HG02588 (cell line): ENCODE measurements around the gene MAFB.

Source experiments
- ATAC-seq: cut with Tn5 transposase; IDR thresholded peaks from one replicate; pipeline ENCODE4 v1.9.1; 2021; ENCODE audit warnings: mild to moderate bottlenecking, moderate library complexity; ENCODE audit not compliant: unreplicated experiment

The MAFB gene

DNA sequence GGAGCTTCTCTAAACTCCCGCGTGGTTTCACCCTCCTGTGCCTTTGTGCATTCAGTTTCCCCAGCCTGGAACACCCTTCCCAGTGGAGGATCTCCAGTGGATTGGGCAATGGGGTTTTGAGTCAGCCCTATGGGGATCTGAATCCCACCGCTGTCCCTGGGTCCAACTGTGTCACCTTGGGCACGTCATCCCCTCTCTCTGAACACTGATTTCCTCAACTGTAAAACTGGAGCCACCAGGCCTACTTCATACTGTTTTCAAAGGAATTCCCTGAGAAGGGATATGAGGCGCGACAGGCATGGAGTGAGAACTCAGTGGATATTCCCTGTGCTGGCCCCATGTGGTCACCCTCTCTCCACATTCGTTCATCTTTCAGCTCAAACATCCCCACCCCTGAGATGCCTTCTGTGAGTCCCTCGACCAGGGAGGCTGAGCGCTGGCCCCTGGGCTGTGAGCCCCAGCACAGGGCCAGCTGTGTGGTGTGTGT is 25.7 kb downstream of the MAFB start:
- ATAC-seq = no peak

DNA sequence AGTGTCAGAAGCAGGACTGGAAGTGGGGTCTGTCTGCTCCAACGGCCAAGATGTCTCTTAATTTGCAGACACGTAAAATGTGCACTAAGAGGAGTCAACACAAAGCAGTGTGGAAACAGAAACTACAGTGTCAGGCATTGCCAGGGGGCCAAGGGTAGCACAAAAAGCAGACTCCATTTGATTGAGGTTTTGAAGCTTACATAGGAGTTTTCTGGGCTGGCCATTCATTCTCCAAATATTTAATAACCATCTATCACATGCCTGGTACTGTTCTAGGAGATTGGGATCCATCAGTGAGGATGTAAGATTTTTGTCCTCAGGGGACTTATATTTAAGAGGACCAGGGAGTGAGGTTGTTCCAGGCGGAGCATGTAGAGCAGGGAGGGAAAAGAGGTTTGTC is 29.5 kb downstream of the MAFB start:
- ATAC-seq = no peak

DNA sequence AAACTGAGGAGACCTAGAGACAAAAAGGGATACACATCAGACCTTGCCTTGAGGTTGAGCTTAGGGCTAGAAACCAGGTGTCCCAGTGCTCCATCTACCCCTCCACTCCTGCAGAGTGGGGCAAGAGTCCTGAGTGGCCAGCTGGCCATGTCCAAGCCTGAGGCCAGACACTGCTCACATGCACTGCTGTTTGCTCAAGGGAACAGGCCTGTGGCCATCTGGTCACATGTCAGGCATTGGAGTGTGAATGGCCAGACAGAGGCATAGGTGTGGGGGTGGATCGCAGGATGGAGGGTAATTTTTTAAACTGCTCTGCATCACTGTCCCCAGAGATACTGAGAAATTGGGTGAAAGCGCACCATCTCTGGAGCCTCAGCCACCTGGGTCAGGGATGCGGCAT is 30.5 kb downstream of the MAFB start:
- ATAC-seq = no peak

DNA sequence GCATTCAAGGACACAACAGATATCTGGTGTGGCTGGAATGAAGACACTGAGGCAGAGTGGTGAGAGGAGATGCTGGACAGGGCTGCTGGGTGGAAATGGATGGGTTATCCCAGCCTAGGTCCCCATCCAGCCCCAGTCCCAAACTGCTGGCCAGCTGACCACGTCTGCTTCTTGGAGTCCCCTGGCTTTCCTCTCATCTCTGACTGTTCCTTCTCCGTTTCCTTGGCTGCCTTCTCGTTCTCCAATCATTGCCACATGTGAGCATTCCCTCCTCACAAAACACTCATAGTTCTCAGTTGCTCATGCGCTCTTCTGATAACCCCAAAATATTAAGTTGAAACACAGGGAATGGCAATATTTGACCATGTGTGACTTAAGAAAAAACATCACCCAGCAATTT is 31.5 kb downstream of the MAFB start:
- ATAC-seq = no peak

DNA sequence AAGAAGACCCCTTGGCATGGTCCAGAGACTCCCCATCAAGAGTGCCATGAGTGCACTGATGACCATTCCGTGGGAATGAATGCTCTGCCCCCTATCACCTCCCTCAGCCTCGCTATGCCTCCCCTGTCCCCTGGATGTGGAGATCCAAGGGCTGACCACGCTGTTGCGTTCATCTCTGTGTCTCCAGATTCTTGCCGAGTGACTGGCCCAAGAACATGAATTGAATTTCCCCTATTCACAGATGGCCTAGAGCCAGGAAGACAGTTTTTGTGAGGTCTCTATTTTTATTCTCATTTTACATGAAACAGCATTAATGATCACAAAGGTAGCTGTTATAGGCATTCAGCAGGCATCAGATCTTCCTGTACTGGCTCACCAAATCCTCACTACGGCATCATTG is 33.6 kb downstream of the MAFB start:
- ATAC-seq = no peak

DNA sequence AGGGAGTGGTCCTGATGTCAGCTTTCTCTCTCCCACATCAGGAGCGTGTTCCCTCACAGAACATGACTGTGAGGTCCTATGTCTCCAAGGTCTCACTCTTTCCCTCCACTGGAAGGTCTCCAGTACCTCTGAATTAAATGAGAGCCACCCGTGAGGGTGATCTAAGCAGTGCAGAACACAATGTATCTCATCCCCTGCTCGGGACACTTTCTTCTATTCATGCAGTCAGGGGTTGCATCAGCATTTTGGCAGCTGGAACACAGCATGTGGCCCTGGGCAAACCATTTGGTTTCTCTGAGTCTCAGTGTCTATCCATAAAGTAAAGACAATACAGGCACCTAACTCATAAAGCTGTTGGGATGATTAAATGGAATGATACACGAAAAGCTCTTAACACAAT is 34.2 kb downstream of the MAFB start:
- no peak for ATAC-seq

DNA sequence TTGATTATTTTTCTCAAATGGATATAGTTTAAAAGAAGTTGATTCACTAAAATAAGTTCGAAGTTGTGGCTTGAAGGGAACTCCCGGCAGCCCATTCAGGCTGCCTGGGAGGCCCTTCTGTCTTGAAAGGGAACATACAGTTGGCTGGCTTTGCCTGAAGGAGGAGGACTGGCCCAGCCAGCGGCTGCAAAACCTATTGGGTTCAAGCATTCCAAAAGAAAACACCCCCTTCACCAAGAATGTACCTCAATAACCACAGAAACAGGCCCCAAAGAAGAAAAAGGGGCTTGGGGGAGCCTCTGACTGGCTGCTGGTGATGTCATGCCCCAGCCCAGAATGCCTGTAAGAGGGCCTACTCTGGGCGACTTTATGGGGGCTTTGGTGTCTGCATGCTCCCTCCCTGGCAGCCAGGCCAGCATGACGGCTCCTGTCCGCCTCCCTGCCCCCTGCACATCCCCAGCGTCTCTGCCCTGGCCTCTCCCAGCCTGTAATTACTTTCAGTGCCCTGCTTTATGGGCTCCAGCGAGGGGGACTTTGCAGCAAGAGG is 36.5 kb downstream of the MAFB start:
- no peak for ATAC-seq

DNA sequence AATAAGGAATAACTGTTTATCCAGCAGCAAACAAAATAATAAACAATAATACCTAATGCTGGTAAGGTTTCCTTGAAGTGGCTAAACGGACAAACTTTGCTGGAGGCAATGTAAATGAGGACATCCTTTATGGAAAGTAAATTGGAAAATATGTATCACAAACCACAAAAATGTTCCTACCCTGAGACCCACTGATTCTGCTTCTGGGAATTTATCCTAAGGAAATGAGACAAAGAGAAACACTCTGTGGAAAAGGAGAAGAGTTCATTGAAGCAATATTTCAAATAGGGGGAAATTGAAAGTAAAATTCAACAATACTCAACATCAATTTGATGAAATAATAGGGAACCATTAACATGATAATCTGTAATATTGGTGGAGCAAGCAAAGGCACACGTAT is 37.9 kb downstream of the MAFB start:
- ATAC-seq = no peak

DNA sequence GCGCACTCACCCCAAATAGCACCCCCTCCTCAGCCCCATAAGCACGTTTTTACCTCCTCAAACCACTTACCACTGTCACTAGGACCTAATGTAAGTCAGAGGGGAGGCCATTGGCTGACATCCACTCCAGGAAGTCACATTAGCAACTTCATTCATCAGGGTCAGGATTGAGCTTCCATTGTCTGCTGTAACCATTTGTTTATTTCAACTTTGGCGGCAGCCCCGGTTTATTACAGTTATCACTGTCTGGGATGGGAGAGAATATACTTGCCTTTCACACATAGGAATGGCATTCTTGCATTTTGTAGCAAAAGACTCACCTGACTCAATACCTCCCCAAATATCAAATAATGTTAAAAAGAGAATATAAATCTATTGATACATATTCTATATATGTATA is 38.3 kb downstream of the MAFB start:
- ATAC-seq = no peak

DNA sequence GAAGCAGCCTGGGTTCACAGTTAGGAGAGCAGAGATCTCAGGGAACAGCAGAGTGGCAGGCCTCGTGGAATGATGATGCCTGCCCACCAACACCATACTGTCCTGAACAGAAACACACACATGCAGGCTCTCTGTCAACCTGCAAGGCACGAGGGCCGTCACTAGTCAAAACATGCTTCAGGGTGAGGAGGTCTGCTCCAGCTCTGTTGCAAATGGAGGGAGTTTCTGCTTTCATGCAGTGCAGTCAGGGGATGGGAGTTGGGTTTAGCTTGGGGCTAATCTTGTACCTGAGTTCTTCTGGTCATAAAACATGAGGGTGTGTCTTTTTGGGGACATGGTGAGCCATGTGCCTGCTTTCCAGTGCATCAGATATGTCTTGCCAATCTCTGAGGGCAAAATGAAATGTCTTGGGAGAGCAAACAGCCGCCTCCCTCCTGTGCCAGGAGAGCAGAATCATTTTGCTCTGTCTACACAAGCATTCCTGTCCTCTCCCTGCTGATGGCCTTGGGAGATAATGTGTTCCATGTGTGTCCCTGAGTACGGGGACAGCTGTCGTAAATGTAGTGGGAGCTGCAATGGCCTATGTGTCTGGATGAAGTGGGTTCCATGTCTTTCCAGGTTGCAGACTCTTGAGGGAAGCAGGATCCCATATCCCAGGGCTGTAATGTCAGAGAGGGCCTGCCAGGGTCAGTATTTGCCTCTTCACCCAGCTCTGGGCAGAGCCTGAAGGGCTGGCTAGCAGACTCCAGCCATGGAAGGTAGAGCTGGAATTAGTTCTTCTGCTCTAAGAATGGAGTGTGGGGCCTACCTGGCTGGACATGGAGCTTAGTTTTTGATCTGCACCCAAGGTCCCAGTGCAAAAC is 40.6 kb downstream of the MAFB start:
- no peak for ATAC-seq

DNA sequence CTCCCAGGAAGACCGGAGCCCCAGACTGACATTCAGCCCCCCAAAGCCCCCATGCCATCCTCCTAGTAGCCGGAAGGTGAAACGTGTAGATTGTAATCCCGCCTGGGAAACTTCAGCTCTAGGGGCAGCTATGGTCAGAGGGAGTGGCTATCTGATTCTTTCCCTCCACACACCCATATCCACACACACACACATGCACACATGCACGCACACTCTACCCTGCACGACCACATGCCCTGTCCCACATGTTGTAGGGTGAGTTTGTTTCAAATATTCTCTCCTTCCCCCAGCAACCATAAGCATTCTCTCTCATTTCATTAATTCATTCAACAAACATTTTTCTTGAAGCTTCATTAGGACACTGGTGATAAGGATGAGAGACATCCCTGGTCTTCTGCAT is 42.2 kb downstream of the MAFB start:
- ATAC-seq = no peak

DNA sequence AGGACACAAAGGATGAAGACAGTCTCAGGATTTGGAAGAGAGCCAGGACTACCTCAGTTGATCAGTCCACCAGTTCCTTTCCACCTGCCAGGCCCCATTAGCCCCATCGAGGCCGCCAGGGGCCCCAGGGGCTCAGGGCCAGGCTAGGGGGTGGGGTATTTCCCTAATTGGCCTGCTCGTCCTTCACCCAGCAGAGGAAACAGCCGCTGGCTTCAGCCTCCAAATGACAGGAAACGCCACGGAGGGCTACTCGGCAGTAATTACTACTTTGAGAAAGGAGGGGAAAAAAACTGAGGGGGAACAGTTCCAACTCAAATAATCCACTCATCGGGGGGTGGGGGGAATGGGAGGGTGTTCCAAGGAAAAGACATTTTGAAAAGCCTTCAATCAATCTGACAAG is 42.7 kb downstream of the MAFB start:
- no peak for ATAC-seq

DNA sequence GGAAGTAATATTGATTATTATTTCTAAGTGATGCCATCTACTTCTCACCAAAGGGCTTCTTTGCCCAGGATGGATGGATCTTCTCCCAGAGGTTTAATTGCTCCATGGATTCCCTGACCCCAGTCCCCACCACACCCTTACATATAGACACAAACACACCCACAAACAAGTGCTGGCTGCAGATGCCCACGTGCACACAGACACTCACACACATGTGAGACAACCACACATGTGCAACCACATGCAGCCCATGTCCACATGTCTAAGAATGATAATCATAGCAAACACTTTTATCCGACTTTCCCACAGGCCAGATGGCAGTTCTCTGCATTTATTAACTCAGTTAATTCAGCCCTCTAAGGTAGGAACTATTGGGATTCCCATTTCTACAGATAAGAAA is 44.2 kb downstream of the MAFB start:
- ATAC-seq = no peak

DNA sequence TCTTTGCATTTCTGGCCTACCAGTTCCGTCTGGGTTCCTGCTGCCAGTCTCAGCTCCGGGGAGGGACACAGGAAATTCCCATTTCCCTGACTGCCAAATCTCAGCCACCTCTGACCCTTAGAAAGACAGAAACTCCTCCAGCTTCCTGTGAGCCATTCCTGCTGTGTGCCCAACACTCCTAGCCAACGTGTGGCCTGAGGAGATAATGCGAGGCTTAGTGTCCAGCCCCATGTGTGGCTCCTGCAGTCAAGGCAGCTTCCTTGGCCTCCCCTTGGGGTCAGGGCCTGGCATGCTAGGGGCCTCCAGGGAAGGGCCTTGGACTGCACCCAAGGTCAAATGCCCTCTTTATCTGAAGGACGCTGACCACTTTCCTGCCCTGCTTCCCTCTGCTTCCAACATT is 45.1 kb downstream of the MAFB start:
- ATAC-seq = no peak

DNA sequence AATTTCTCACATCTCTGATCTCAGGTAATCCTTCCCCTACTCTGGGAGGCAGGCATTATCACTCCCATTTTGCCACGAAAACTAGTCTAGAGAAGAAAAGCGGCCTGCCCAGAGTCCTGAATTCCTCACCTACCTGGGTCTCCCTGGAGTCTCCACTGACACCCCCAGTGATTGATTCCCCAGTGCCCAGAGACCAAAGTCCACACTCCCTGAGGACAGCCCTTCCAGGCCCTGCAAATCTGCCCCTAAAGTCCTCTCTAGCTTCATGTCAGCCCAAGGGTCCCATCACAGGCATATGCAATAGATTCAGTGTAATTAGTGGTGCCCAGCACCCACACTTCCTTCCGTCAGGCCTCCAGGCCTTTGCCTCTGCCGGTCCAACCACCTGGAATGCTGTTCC is 47.2 kb downstream of the MAFB start:
- no peak for ATAC-seq

DNA sequence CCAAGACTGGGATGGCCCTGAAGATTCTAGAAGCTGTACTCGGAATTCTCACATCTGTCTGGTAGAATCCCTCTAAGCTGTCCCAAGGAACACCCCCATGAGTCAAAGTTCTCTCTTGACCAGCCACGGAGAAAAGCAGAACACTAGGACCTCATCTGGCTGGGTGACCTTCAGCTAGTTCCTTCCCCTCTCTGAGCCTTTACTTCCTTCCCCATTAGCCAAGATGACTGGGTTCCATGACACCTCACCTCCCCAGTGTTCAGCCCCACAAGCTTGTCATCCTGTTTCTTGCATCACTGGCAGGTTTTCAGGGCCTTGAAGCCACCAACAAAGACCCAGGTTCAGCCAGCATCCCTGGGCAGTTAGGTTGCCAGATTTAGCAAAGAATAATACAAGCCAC is 47.8 kb downstream of the MAFB start:
- ATAC-seq = no peak

DNA sequence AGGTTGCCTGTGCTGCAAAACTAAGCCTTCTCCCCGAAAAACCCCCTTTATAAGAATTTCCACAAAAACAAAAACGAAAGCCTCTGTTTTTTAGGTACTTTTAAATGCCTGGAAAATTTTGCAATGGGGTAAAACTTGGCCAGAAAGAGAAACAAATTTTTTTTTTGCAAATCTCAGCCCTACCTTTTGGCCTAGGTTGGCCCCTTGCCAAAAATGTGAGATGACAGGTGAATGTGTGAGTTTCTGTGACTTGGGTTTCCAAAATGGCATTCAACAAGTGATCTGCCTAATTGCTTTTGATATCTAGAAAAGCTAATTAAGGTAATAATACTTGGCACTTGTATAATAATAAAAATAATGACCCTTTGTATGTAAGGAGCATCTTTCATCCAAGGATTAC is 48.4 kb downstream of the MAFB start:
- ATAC-seq = no peak

DNA sequence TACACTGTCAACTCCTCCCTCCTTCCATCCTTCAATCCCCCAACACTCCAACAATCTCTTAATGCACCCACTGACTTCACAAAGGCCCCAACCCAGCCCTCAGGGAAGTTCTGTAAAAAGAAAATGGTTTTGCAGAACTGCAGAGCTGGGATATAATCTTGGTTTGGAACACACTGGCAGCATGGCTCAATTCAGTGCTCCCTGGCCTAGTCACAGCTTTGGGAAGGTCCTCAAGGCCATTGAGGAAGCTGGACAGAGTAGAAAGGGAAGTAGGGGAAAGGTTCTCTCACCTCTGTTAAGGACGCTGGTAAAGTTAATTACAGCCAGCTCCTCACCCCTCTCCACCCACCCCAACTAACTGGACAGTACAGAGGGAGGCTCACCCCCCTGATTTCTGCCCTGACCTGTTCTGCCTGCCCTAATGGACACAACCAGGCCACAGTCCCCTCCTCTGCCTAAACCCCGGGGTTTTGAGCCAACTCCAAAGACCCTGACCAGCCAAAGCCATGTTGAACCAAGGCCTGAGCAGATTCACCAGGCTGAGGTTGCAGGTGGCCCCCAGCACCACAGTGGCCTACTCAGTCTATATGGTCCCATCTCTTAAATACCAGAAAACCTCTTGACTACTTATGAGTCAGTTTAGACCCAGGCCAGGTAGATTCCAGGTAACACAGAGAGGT is 49.2 kb downstream of the MAFB start:
- no peak for ATAC-seq

DNA sequence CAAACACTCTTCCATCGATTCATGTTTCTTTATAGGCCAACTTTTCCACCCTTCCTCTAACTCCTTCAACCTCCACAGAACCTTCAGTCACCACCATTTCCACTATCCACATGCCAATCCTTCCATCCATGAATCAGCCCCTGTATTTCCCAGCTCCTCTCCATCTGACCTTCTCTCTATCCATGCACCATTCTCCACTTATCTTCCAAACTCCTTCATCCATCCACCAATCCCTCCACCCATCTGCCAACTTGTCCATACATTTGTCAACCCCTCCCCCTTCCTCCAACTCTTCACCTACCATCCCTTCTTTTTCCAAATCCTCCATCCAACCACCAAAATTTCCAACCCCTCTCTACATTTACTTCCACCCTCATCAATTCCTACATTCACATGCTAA is 49.9 kb downstream of the MAFB start:
- ATAC-seq = no peak

DNA sequence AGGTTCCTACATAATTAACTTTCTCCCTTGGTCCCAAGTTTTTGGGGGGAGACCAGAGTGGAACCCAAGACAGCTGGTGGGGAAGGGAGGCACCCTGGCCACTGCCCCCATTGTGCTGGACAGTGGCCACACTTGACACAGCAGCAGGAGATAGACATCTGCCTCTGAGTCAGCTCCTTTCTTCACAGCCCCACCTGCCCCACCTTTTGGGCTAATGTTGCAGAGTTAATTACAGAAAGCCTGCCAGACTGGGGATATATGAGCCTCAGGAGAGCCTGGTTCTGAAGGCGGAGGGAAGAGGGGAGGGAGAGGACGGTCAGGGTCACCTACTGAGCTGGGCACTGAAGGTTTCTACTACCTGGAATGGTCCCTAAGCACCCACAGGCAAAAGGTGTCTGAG is 50.6 kb downstream of the MAFB start:
- ATAC-seq = no peak

DNA sequence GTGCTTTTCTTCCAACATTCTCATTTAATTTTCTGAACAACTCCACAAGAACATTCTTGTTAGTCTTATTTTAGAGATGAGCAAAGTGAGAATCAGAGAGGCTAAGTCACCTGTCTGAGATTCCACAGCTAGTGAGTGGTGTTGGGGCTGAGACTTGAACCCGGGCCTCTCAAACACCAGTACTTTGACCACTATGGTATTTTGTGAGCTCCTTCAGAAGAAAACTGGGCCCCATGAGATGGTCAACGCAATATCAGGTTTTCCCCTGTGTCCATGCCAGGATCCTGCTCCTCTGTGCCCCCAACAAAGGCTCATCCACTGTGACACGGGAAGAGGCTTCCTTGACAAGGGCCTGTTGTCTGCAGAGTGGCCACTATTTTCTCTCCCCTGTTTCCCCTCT is 51.9 kb downstream of the MAFB start:
- ATAC-seq = no peak

DNA sequence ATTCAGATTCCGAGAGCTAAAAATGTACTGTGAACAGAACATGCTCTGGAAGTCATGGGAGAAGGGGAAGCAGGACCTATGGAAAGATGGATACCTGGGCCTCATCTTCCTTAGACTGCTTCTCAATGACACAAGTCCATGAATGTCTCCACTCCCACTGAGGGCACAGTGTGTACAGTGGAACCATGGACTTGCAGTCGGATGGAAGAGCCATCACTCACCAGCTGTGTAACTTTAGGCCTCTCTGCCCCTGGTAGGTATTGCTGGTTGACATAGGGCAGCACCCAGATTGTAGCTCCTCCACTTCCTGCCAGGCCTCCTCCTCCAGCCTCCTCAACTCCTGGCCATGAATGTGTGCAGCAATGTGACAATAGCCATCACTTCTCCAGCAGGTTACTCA is 52.5 kb downstream of the MAFB start:
- ATAC-seq = no peak
